Measurements from ENCODE around the gene MAPK8.

The MAPK8 gene

DNA sequence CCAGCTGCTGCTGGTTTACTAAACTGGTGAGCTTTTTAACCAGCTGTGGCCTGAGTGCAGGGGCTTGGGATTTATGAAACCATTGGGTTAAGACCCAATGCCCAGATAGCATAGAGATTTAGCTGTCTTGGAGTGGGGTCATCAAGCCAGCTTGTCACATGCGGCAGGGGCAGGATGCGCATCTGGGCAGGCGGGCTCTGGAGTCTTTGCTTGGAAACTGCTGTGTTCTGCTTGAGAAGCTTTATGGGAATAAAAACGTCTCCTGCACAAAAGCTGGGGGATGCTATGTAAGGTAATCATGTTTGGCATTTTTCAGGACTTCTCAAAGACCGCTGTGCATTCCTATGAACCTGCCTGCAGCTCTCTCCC lies 136.3 kb downstream of the MAPK8 start:
- no peak overlapping the region for H4K91ac ChIP-seq (ENCODE audit: low read depth, low read length)
- no peak overlapping the region for H3K4ac ChIP-seq (ENCODE audit: low read depth, low read length)
- no peaks in the 10 kb centered on the region for H3K79me1 ChIP-seq (ENCODE audit: low read length)
- no peak overlapping the region for H2AFZ ChIP-seq (ENCODE audit: insufficient read depth, low read length, poor library complexity)
- H2BK12ac ChIP-seq (ENCODE audit: low read length), result no peak overlapping the region
- no peak overlapping the region for H2AK5ac ChIP-seq (ENCODE audit: low read length)
- no peaks in the 10 kb centered on the region for H3K27me3 ChIP-seq (ENCODE audit: insufficient read depth, low read length)
- peaks cover 3% of the 10 kb centered on the region for H3K9me3 ChIP-seq (ENCODE audit: insufficient read depth, low read depth, low read length)
- no peaks in the 10 kb centered on the region for H3K79me2 ChIP-seq (ENCODE audit: control insufficient read depth, insufficient read depth, low read length, poor library complexity)
- no peak overlapping the region for H3K9ac ChIP-seq (ENCODE audit: low read length)
- no peak overlapping the region for H3K23ac ChIP-seq (ENCODE audit: low read length)
- no peak overlapping the region for H3K14ac ChIP-seq (ENCODE audit: low read length)
- no peaks in the 10 kb centered on the region for H3K36me3 ChIP-seq (ENCODE audit: control insufficient read depth in 1 of 2, insufficient read depth in 2 of 2, low read length in 2 of 2)
- H2BK120ac ChIP-seq (ENCODE audit: insufficient read depth, low read length, poor library complexity), result no peak overlapping the region
- no peak overlapping the region for H2BK5ac ChIP-seq (ENCODE audit: low read depth, low read length, poor library complexity)
- H4K8ac ChIP-seq (ENCODE audit: low read depth, low read length), result no peak overlapping the region
- no peak overlapping the region for H4K12ac ChIP-seq (ENCODE audit: low read depth, low read length)
- H3K4me3 ChIP-seq (ENCODE audit: low read depth, low read length), result no peak overlapping the region
- H3K4me2 ChIP-seq (ENCODE audit: low read length), result no peak overlapping the region
- no peak overlapping the region for H3K18ac ChIP-seq (ENCODE audit: low read length)
- no peak overlapping the region for H3K27ac ChIP-seq (ENCODE audit: low read depth, low read length)
- DNase-seq, result peak in 1 of 2 donors; percentile 27
- WGBS (ENCODE audit: extremely low coverage, insufficient coverage, insufficient read length), result no CpG with 5 or more reads among the region's 5 CpGs
- peaks cover 0 to 3% of the 10 kb centered on the region in 2 experiments for H3K4me1 ChIP-seq (ENCODE audit: control insufficient read depth in 1 of 2, insufficient read depth in 2 of 2, low read length in 2 of 2)

- Histone ChIP-seq H2AK5ac (ENCODE audit: low read length) (no peak overlapping the region), H3K4me1 (ENCODE audit: control insufficient read depth in 1 of 2, insufficient read depth in 2 of 2, low read length in 2 of 2) (peaks cover 0 to 3% of the 10 kb centered on the region in 2 experiments), H3K23ac (ENCODE audit: low read length) (no peak overlapping the region), H3K9ac (ENCODE audit: low read length) (no peak overlapping the region), H3K79me2 (ENCODE audit: control insufficient read depth, insufficient read depth, low read length, poor library complexity) (no peaks in the 10 kb centered on the region), H4K91ac (ENCODE audit: low read depth, low read length) (no peak overlapping the region), H3K14ac (ENCODE audit: low read length) (no peak overlapping the region), H2AFZ (ENCODE audit: insufficient read depth, low read length, poor library complexity) (no peak overlapping the region), H3K27me3 (ENCODE audit: insufficient read depth, low read length) (no peaks in the 10 kb centered on the region), H2BK120ac (ENCODE audit: insufficient read depth, low read length, poor library complexity) (no peak overlapping the region), H4K8ac (ENCODE audit: low read depth, low read length) (no peak overlapping the region), H3K18ac (ENCODE audit: low read length) (no peak overlapping the region), H3K4me2 (ENCODE audit: low read length) (no peak overlapping the region), H3K4me3 (ENCODE audit: low read depth, low read length) (no peak overlapping the region), H3K36me3 (ENCODE audit: control insufficient read depth in 1 of 2, insufficient read depth in 2 of 2, low read length in 2 of 2) (no peaks in the 10 kb centered on the region), H4K12ac (ENCODE audit: low read depth, low read length) (no peak overlapping the region), H3K27ac (ENCODE audit: low read depth, low read length) (no peak overlapping the region), H3K4ac (ENCODE audit: low read depth, low read length) (no peak overlapping the region), H3K79me1 (ENCODE audit: low read length) (no peaks in the 10 kb centered on the region), H2BK5ac (ENCODE audit: low read depth, low read length, poor library complexity) (no peak overlapping the region), H2BK12ac (ENCODE audit: low read length) (no peak overlapping the region), H3K9me3 (ENCODE audit: insufficient read depth, low read depth, low read length) (peaks cover 3% of the 10 kb centered on the region)
- DNase-seq, result no peak
- no CpG with 5 or more reads among the region's 2 CpGs for WGBS (ENCODE audit: extremely low coverage, insufficient coverage, insufficient read length)
Observed at GRCh38 chr10:48444266-48444665, 137.8 kb downstream of the MAPK8 start.

GRCh38 chr10:48444861-48445841 lies 138.7 kb downstream of the MAPK8 start:
- Histone ChIP-seq H3K23ac (ENCODE audit: low read length) (no peak overlapping the region), H3K36me3 (ENCODE audit: control insufficient read depth in 1 of 2, insufficient read depth in 2 of 2, low read length in 2 of 2) (no peaks in the 10 kb centered on the region), H2AFZ (ENCODE audit: insufficient read depth, low read length, poor library complexity) (no peak overlapping the region), H2BK5ac (ENCODE audit: low read depth, low read length, poor library complexity) (no peak overlapping the region), H4K91ac (ENCODE audit: low read depth, low read length) (no peak overlapping the region), H3K27ac (ENCODE audit: low read depth, low read length) (no peak overlapping the region), H3K79me1 (ENCODE audit: low read length) (no peaks in the 10 kb centered on the region), H3K9ac (ENCODE audit: low read length) (no peak overlapping the region), H3K27me3 (ENCODE audit: insufficient read depth, low read length) (no peaks in the 10 kb centered on the region), H4K8ac (ENCODE audit: low read depth, low read length) (no peak overlapping the region), H3K9me3 (ENCODE audit: insufficient read depth, low read depth, low read length) (peaks cover 3% of the 10 kb centered on the region), H2BK120ac (ENCODE audit: insufficient read depth, low read length, poor library complexity) (no peak overlapping the region), H2AK5ac (ENCODE audit: low read length) (no peak overlapping the region), H2BK12ac (ENCODE audit: low read length) (no peak overlapping the region), H4K12ac (ENCODE audit: low read depth, low read length) (no peak overlapping the region), H3K18ac (ENCODE audit: low read length) (no peak overlapping the region), H3K4me2 (ENCODE audit: low read length) (no peak overlapping the region), H3K4ac (ENCODE audit: low read depth, low read length) (no peak overlapping the region), H3K79me2 (ENCODE audit: control insufficient read depth, insufficient read depth, low read length, poor library complexity) (no peaks in the 10 kb centered on the region), H3K4me3 (ENCODE audit: low read depth, low read length) (no peak overlapping the region), H3K4me1 (ENCODE audit: control insufficient read depth in 1 of 2, insufficient read depth in 2 of 2, low read length in 2 of 2) (no peaks in the 10 kb centered on the region), H3K14ac (ENCODE audit: low read length) (no peak overlapping the region)
- DNase-seq, result no peak
- no CpG with 5 or more reads among the region's 20 CpGs for WGBS (ENCODE audit: extremely low coverage, insufficient coverage, insufficient read length)

- Histone ChIP-seq H2BK120ac (ENCODE audit: insufficient read depth, low read length, poor library complexity) (no peak overlapping the region), H3K9me3 (ENCODE audit: insufficient read depth, low read depth, low read length) (peaks cover 3% of the 10 kb centered on the region), H3K4ac (ENCODE audit: low read depth, low read length) (no peak overlapping the region), H2AFZ (ENCODE audit: insufficient read depth, low read length, poor library complexity) (no peak overlapping the region), H3K36me3 (ENCODE audit: control insufficient read depth in 1 of 2, insufficient read depth in 2 of 2, low read length in 2 of 2) (no peaks in the 10 kb centered on the region), H3K4me2 (ENCODE audit: low read length) (no peak overlapping the region), H4K8ac (ENCODE audit: low read depth, low read length) (no peak overlapping the region), H3K18ac (ENCODE audit: low read length) (no peak overlapping the region), H3K23ac (ENCODE audit: low read length) (no peak overlapping the region), H3K79me2 (ENCODE audit: control insufficient read depth, insufficient read depth, low read length, poor library complexity) (no peaks in the 10 kb centered on the region), H3K14ac (ENCODE audit: low read length) (no peak overlapping the region), H3K4me3 (ENCODE audit: low read depth, low read length) (no peak overlapping the region), H2BK12ac (ENCODE audit: low read length) (no peak overlapping the region), H4K12ac (ENCODE audit: low read depth, low read length) (no peak overlapping the region), H3K27me3 (ENCODE audit: insufficient read depth, low read length) (no peaks in the 10 kb centered on the region), H2AK5ac (ENCODE audit: low read length) (no peak overlapping the region), H3K4me1 (ENCODE audit: control insufficient read depth in 1 of 2, insufficient read depth in 2 of 2, low read length in 2 of 2) (no peaks in the 10 kb centered on the region), H3K79me1 (ENCODE audit: low read length) (no peaks in the 10 kb centered on the region), H3K9ac (ENCODE audit: low read length) (no peak overlapping the region), H4K91ac (ENCODE audit: low read depth, low read length) (no peak overlapping the region), H2BK5ac (ENCODE audit: low read depth, low read length, poor library complexity) (no peak overlapping the region), H3K27ac (ENCODE audit: low read depth, low read length) (no peak overlapping the region)
- no peak for DNase-seq
- no CpG with 5 or more reads among the region's 7 CpGs for WGBS (ENCODE audit: extremely low coverage, insufficient coverage, insufficient read length)
Observed at GRCh38 chr10:48445932-48446331, 139.5 kb downstream of the MAPK8 start.
